Measurements from ENCODE around the gene GBF1. TPM values are rescaled to one million over a fixed set of nuclear protein-coding genes. Genes with fewer than 3 reads are reported as not detected.
A peak's percentile ranks its signal among the peaks of the same experiment; 100 is the strongest.

The GBF1 gene
- total and polyA plus RNA-seq, 2 of the 13 experiments (the other 11 are each of a cell fraction or from before 2014, with no cell fraction given): 17.1 to 21.9 TPM

DNA sequence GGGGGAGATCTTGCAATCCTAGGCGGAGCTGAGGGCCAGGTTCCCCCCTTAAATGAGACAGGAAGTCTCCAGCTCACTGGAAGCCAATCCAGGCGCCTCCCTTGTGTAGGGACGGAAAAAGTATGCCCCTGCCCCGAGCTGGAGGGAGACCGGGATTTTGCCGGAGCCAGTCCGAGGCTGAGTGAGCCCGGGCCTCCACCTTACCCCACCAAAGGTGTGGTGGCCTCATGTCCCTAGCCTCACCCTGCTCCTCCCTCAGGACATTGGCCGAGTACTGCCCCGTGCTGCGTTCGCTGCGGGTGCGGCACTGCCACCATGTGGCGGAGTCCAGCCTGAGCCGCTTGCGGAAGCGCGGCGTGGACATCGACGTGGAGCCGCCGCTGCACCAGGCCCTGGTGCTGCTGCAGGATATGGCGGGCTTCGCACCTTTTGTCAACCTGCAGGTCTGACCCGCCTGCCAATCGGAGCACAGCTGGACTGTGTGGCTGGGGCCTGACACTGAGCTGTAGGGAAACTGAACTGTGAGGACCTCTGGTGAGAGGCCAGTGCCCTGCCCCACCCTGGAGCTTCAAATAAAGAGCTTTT, 177.3 kb downstream of the GBF1 start (continued):
- TF ChIP-seq, protein P1, sequence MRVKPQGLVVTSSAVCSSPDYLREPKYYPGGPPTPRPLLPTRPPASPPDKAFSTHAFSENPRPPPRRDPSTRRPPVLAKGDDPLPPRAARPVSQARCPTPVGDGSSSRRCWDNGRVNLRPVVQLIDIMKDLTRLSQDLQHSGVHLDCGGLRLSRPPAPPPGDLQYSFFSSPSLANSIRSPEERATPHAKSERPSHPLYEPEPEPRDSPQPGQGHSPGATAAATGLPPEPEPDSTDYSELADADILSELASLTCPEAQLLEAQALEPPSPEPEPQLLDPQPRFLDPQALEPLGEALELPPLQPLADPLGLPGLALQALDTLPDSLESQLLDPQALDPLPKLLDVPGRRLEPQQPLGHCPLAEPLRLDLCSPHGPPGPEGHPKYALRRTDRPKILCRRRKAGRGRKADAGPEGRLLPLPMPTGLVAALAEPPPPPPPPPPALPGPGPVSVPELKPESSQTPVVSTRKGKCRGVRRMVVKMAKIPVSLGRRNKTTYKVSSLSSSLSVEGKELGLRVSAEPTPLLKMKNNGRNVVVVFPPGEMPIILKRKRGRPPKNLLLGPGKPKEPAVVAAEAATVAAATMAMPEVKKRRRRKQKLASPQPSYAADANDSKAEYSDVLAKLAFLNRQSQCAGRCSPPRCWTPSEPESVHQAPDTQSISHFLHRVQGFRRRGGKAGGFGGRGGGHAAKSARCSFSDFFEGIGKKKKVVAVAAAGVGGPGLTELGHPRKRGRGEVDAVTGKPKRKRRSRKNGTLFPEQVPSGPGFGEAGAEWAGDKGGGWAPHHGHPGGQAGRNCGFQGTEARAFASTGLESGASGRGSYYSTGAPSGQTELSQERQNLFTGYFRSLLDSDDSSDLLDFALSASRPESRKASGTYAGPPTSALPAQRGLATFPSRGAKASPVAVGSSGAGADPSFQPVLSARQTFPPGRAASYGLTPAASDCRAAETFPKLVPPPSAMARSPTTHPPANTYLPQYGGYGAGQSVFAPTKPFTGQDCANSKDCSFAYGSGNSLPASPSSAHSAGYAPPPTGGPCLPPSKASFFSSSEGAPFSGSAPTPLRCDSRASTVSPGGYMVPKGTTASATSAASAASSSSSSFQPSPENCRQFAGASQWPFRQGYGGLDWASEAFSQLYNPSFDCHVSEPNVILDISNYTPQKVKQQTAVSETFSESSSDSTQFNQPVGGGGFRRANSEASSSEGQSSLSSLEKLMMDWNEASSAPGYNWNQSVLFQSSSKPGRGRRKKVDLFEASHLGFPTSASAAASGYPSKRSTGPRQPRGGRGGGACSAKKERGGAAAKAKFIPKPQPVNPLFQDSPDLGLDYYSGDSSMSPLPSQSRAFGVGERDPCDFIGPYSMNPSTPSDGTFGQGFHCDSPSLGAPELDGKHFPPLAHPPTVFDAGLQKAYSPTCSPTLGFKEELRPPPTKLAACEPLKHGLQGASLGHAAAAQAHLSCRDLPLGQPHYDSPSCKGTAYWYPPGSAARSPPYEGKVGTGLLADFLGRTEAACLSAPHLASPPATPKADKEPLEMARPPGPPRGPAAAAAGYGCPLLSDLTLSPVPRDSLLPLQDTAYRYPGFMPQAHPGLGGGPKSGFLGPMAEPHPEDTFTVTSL (CRISPR knock-in tag; IDR thresholded peaks at IDR 0.05; ENCODE audit: borderline replicate concordance): no peak
- TF ChIP-seq, protein P2, sequence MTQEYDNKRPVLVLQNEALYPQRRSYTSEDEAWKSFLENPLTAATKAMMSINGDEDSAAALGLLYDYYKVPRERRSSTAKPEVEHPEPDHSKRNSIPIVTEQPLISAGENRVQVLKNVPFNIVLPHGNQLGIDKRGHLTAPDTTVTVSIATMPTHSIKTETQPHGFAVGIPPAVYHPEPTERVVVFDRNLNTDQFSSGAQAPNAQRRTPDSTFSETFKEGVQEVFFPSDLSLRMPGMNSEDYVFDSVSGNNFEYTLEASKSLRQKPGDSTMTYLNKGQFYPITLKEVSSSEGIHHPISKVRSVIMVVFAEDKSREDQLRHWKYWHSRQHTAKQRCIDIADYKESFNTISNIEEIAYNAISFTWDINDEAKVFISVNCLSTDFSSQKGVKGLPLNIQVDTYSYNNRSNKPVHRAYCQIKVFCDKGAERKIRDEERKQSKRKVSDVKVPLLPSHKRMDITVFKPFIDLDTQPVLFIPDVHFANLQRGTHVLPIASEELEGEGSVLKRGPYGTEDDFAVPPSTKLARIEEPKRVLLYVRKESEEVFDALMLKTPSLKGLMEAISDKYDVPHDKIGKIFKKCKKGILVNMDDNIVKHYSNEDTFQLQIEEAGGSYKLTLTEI (CRISPR knock-in tag; conservative IDR thresholded peaks at IDR 0.05): no peak
- TF ChIP-seq HOXD1 (CRISPR knock-in tag; IDR thresholded peaks at IDR 0.05) (peak; percentile 75; the same call in 1 of the 2 replicates), ZNF430 (CRISPR knock-in tag; IDR thresholded peaks at IDR 0.05) (peak; percentile 87), NKX3-1 (CRISPR knock-in tag; IDR thresholded peaks at IDR 0.05) (no peak), SALL1 (CRISPR knock-in tag; IDR thresholded peaks at IDR 0.05) (peak; percentile 90), KAT2B (IDR thresholded peaks at IDR 0.05; ENCODE audit: borderline replicate concordance, low read depth, low read length) (no peak), FOXO4 (CRISPR knock-in tag; conservative IDR thresholded peaks at IDR 0.05) (no peak), ETV6 (CRISPR knock-in tag; conservative IDR thresholded peaks at IDR 0.05) (peak; percentile 83), PHB2 (IDR thresholded peaks at IDR 0.05; ENCODE audit: partially characterized antibody) (no peak), MEF2D (CRISPR knock-in tag; IDR thresholded peaks at IDR 0.05) (peak; percentile 84), PPARG (CRISPR knock-in tag; conservative IDR thresholded peaks at IDR 0.05) (peak; percentile 58), NR1H2 (CRISPR knock-in tag; IDR thresholded peaks at IDR 0.05; ENCODE audit: borderline replicate concordance, low read depth) (peak; percentile 44; the same call in 1 of the 2 replicates), ZNF296 (CRISPR knock-in tag; conservative IDR thresholded peaks at IDR 0.05) (peak; percentile 75; the same call in 1 of the 2 replicates), ZFP1 (CRISPR knock-in tag; IDR thresholded peaks at IDR 0.05) (0 out of 2 replicates have a peak, but pooled peaks have one; percentile 44), MED13 (CRISPR knock-in tag; IDR thresholded peaks at IDR 0.05) (no peak), ZBTB25 (CRISPR knock-in tag; IDR thresholded peaks at IDR 0.05) (peak; percentile 78; the same call in 1 of the 2 replicates), ZMAT3 (CRISPR knock-in tag; conservative IDR thresholded peaks at IDR 0.05) (peak; percentile 77)
- TF ChIP-seq, protein P3, sequence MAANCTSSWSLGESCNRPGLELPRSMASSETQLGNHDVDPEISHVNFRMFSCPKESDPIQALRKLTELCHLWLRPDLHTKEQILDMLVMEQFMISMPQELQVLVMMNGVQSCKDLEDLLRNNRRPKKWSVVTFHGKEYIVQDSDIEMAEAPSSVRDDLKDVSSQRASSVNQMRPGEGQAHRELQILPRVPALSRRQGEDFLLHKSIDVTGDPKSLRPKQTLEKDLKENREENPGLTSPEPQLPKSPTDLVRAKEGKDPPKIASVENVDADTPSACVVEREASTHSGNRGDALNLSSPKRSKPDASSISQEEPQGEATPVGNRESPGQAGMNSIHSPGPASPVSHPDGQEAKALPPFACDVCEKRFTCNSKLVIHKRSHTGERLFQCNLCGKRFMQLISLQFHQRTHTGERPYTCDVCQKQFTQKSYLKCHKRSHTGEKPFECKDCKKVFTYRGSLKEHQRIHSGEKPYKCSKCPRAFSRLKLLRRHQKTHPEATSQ (CRISPR knock-in tag; IDR thresholded peaks at IDR 0.05; ENCODE audit: borderline replicate concordance): no peak
